Stimulated activated CD8-positive, alpha-beta memory T cell treated with anti-CD3 and anti-CD28 coated beads, Interleukin-7, amount 100 ng/mL, for 24 hours (primary cell): ENCODE data around the gene SLC44A5.
"Not testable (repeated sequence)": the region's sequence is repeated elsewhere in the genome, so short reads cannot be mapped to it uniquely, and the experiment has no call there.

Experiments used
- DNase-seq: peaks from one replicate; pipeline ENCODE4 v3.0.0-alpha.2; 2020; ENCODE audit warnings: low read depth

The SLC44A5 gene

DNA sequence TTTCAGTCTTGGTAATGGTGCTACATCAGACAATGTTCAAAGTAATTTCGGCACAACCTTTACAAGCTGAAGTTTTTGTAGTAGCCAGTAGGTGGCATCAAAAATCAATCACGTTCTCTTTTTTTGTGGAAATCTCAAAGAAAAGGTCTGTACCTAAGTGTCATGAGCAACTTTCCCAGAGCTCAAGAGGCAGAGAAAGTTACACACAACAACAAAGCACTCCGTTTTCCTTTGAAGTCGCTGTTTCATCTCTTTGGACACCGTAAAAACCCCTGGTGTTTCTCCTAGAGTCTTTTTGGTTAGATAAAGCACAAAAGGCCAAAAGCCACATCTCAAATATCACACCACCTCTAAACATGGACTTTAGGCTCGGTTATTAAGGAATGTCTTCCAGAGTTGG, 345.1 kb downstream of the SLC44A5 start:
- DNase-seq: no peak

DNA sequence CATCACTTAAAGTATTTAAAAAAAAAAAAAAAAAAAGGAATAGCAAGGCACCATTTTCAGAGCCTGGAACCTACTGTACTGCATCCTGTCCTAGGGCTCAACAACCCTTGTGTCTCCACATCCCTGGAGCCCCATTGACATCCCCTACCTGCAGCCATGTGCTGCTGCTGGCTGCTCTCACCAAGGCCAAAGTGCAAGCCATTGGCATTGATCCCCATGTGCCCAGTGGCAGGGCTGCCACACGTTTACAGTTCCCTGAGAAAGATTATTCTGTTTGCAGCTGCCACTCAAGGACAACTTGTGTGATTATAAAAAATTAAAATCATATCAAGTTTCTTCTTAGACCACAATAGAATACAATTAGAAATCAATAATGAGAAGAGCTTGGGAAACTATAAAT, 346.8 kb downstream of the SLC44A5 start:
- no peak for DNase-seq

GRCh38 chr1:75263616-75264015, 347.3 kb downstream of the SLC44A5 start:
- DNase-seq: not testable (repeated sequence)

DNA sequence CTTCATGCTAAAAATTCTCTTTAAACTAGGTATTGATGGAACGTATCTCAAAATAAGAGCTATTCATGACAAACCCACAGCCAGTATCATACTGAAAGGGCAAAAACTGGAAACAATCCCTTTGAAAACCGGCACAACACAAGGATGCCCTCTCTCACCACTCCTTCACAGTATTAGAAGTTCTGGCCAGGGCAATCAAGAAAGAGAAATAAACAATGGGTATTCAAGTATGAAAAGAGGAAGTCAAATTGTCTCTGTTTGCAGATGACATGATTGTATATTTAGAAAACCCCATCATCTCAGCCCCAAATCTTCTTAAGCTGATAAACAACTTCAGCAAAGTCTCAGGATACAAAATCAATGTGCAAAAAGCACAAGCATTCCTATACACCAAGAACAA, 349.0 kb downstream of the SLC44A5 start:
- DNase-seq: not testable (repeated sequence)

DNA sequence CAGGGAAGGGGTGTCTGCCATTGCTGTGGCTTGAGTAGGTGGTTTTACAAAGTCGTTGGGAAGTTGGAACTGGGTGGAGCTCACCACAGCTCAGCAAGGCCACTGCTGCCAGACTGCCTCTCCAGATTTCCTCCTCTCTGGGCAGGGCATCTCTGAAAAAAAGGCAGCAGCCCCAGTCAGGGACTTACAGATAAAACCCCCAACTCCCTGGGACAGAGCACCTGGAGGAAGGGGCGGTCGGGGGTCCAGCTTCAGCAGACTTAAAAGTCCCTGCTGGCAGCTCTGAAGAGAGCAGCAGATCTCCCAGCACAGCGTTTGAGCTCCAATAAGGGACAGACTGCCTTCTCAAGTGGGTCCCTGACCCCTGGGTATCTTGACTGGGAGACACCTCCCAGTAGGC, 352.6 kb downstream of the SLC44A5 start:
- DNase-seq: no peak

GRCh38 chr1:75257424-75257823, 353.5 kb downstream of the SLC44A5 start:
- no peak for DNase-seq

DNA sequence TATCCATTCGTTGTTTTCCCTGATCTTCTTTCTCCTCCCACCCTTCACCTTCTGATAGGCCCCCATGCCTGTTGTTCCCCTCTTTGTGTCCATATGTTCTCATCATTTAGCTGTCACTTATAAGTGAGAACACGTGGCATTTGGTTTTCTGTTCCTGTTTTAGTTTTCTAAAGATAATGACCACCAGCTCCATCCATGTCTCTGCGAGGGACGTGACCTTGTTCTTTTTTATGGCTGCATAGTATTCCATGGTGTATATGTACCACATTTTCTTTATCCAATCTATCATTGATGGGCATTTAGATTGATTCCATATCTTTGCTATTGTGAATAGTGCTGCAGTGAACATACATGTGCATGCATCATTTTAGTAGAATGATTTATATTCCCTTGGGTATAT, 360.8 kb downstream of the SLC44A5 start:
- not testable (repeated sequence) for DNase-seq

DNA sequence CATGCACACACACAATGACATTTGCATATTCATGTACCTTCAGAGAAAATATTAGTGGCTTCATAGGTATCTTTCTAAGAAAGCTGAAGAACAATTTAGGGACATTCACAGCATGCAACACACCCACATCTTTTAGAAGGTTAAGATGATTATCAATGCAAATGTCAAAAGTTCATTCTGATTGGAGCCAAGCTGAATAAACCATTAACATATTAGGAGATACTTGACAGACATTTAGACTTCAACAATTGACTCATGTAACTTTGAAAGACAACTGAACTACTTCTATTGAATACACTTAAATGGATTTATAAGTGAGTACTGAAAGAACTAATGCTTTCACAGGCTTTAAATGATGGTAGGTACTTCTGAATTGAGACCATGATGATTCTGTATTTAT, 365.7 kb downstream of the SLC44A5 start:
- no peak for DNase-seq

GRCh38 chr1:75243124-75243523, 367.8 kb downstream of the SLC44A5 start:
- DNase-seq: no peak

GRCh38 chr1:75237316-75237715, 373.6 kb downstream of the SLC44A5 start:
- DNase-seq: no peak

DNA sequence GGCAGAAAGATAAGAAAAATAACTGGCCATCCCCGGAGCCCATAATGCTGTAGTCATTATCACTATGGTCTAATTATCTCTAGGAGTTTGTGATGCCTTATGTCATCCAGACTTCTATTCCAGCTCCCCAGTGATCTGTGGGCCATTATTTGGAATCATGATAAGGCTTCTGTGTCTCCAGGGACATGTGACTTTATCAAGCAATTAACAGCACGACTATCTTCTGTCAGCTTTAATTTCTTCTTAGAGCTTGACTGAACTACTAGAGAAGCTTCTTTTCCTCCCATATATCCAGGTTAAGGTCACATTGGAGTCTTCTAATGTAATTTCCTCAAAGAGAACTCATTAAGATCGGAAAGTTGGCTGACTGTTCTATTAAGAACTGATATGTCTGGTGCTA, 376.4 kb downstream of the SLC44A5 start:
- no peak for DNase-seq

- no peak for DNase-seq
These were observed 377.5 kb downstream of the SLC44A5 start for GRCh38 chr1:75233302-75233929.

DNA sequence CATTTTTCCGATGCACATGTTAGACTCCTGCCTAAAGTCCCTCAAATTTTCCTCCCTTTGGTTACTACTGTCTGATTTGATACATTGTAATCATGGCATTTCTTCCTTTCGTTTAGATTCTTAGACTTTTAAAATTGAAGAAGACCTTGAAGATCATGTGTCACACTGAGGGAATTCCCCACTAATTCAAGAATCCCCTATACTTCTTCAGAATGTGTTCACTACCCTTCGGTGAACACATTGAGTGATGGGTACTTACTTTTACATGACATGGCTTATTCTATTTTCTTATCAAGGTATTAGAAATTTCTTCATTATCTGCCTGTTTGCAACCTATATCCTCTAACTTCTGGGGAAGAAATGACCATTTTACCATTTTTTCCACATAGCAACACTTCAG, 390.8 kb downstream of the SLC44A5 start:
- DNase-seq: no peak

- DNase-seq: no peak
These were observed 396.9 kb downstream of the SLC44A5 start for GRCh38 chr1:75214017-75214416.

DNA sequence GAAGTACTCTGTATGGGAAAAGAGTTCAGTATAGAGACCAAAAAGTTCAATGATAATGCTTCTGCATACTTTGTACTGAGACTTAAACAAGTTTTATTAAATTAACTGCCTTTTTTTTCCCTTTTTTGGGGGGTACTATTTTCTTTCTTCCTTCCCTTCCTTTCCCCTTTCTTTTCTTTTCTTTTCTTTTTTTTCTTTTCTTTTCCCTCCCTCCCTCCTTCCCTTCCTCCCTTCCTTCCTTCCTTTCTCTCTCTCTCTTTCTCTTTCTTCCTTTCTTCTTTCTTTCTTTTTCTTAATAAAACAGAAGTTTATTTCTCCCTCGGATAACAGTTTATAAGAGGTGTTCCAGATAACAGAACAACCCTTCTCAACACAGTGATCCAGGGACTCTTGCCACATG, 399.3 kb downstream of the SLC44A5 start:
- no peak for DNase-seq

- no peak for DNase-seq
These were observed 402.1 kb downstream of the SLC44A5 start for GRCh38 chr1:75208862-75209261.

DNA sequence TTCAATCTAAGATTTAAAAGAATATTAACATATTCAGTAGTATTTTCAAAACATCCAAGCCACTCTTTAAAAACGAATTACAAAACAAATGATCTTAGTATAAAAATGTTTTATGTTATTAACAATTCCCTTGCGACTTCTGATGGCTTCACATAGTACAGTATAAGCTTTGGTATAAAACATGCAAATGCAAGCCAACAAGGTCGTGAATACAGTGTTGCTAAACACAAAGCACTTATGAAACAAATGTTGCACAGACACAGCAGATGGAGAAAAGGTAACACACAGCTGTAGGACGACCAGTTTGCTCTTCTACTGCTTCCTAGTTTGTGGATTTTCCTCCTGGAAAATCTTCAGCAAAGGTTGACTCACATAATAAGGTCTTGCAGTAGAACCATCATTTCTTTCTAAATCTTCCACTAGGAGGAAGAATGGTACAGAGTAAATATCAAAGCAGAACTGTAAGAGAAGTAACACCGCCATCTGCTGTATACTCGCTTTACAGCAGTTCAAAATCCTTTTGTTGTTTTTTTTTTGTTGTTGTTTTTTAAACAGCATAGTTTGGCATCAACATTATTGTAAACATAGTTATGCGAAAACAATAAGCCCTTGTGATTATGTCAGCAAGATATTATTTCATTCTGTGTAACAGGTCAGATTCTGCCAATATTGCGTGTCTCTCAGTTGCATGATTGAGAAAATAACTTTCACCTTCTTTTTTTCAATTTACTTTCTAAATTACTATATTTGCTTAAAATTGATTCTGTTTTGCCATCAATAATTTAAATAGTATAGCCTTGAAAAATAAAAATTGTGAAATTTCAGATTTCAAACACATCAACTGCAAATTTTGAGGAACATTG, 407.3 kb downstream of the SLC44A5 start:
- no peak for DNase-seq

GRCh38 chr1:75202751-75203150, 408.2 kb downstream of the SLC44A5 start:
- no peak for DNase-seq

- DNase-seq: no peak
These were observed 412.2 kb downstream of the SLC44A5 start for GRCh38 chr1:75198761-75199160.

DNA sequence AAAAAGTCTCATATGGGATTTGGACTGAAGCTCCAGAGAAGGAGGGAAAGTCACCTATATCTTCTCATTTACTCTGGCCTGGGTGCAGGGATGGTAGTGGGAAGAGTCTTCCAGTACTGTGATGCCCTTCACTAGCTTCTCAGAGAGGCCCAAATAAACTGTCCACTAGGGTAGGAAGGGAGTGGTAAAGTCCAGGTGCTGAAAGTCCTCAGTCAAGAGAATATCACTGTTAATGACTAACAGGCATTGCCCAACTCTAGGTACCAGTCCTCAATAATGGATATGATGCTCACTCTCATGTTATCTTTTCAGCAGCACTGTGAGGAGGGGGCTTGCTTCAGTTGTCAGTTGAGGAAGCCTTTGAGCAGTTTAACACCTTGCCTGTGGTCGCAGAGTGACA, 412.8 kb downstream of the SLC44A5 start:
- no peak for DNase-seq

DNA sequence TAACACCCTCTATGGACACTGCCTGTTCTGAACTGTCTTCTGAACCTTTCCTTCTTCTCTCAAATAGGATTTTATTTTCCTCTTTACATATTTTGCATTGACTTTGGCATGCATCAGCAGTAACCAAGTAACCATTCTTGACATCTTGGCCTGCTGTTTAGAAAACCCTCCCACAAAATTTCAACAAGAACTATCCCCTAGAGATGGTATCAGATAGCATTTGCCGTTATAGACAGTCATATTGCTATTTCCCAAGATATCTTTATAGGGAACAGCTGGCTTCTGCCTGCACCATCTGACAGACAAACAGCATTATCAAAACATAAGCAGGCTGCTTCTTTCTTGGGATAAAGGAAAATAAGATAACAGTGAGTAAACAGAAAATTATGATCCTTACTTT, 422.0 kb downstream of the SLC44A5 start:
- DNase-seq: no peak

- DNase-seq: not testable (repeated sequence)
These were observed 429.5 kb downstream of the SLC44A5 start for GRCh38 chr1:75181214-75181955.
